Lower lobe of right lung (tissue), 2 donors: Measurements from ENCODE around the gene TMIGD2. TPM values are rescaled to one million over a fixed set of nuclear protein-coding genes. Genes with fewer than 3 reads are reported as not detected.

Experiments used
- ATAC-seq, 2 donors: fragments of 200-7000 bp; cut with Tn5 transposase; one replicate each; pipeline ENCODE4 v1.9.1; 2020 to 2022; ENCODE audit warnings: mild to moderate bottlenecking in 2 of 2, moderate library complexity in 2 of 2
- DNase-seq: peaks from one replicate; pipeline ENCODE4 v3.0.0-alpha.2; 2020
- H3K27ac ChIP-seq: fragments of 200-600 bp; one replicate; pipeline ENCODE4 v1.8.0; 2022
- H3K27me3 ChIP-seq: fragments of 200-600 bp; one replicate; pipeline ENCODE4 v1.8.0; 2022; ENCODE audit warnings: low read depth
- H3K36me3 ChIP-seq: fragments of 200-600 bp; one replicate; pipeline ENCODE4 v1.8.0; 2022; ENCODE audit warnings: mild to moderate bottlenecking
- H3K4me1 ChIP-seq: fragments of 200-600 bp; one replicate; pipeline ENCODE4 v1.8.0; 2022
- H3K4me3 ChIP-seq: fragments of 200-600 bp; one replicate; pipeline ENCODE4 v1.8.0; 2022; ENCODE audit warnings: mild to moderate bottlenecking
- H3K9me3 ChIP-seq: fragments of 200-600 bp; one replicate; pipeline ENCODE4 v1.8.0; 2022
- intact Hi-C: fragments of 100-400 bp; cut with DNase I; formaldehyde crosslinking; loops from one replicate; pipeline ENCODE4 v1.11.0; 2022
- total RNA-seq: library from RNA; stranded (reverse); fragmentation: NEBNext Ultra II Directional; extraction: Animal tissue kit (Norgen Biotek cat#: 25700); gene quantifications from one replicate; pipeline ENCODE4 v1.2.1, GENCODE V29; 2021
- TF ChIP-seq, protein P1 (sequence below): fragments of 200-600 bp; IDR thresholded peaks from one replicate; pipeline ENCODE4 v1.8.0; 2022; ENCODE audit warnings: antibody characterized with exemption, mild to moderate bottlenecking
- donor health status: DM: no; HTN: yes; CAD: no; lungs with severe emphysema.

TMIGD2 gene
- total RNA-seq, 1 donor from 2014 or later, result 1.7 TPM

- Histone ChIP-seq H3K4me1 (peaks cover 13% of the 10 kb centered on the region), H3K9me3 (no peaks in the 10 kb centered on the region), H3K27ac (no peak overlapping the region), H3K36me3 (peaks cover 15% of the 10 kb centered on the region), H3K27me3 (no peaks in the 10 kb centered on the region), H3K4me3 (no peak overlapping the region)
- intact Hi-C loops, result no loop called here
- TF ChIP-seq, protein P1, sequence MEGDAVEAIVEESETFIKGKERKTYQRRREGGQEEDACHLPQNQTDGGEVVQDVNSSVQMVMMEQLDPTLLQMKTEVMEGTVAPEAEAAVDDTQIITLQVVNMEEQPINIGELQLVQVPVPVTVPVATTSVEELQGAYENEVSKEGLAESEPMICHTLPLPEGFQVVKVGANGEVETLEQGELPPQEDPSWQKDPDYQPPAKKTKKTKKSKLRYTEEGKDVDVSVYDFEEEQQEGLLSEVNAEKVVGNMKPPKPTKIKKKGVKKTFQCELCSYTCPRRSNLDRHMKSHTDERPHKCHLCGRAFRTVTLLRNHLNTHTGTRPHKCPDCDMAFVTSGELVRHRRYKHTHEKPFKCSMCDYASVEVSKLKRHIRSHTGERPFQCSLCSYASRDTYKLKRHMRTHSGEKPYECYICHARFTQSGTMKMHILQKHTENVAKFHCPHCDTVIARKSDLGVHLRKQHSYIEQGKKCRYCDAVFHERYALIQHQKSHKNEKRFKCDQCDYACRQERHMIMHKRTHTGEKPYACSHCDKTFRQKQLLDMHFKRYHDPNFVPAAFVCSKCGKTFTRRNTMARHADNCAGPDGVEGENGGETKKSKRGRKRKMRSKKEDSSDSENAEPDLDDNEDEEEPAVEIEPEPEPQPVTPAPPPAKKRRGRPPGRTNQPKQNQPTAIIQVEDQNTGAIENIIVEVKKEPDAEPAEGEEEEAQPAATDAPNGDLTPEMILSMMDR, result no peak
- no peak for ATAC-seq
- DNase-seq, result no peak
Measured at GRCh38 chr19:4345342-4346019, 43.3 kb upstream of the TMIGD2 start.

GRCh38 chr19:4343370-4344307 is 41.5 kb upstream of the TMIGD2 start, which contains the start of gene MPND:
MPND (plus strand) TSS chr19:4343562; CDS start chr19:4343594, 32 bp downstream.
- H3K27me3 ChIP-seq, result no peaks in the 10 kb centered on the region
- H3K27ac ChIP-seq, result peak within 1 kb of the TSS; percentile 91
- H3K4me3 ChIP-seq, result peak within 1 kb of the TSS; percentile 89
- ATAC-seq, result peak; percentile 92 to 93
- peaks cover 15% of the 10 kb centered on the region for H3K36me3 ChIP-seq
- DNase-seq, result peak; percentile 96
- intact Hi-C loops, result no loop called here
- H3K9me3 ChIP-seq, result no peaks in the 10 kb centered on the region
- TF ChIP-seq, protein P1, result no peak
- peaks cover 19% of the 10 kb centered on the region for H3K4me1 ChIP-seq

GRCh38 chr19:4342615-4343369 is 40.6 kb upstream of the TMIGD2 start:
- Histone ChIP-seq H3K9me3 (no peaks in the 10 kb centered on the region), H3K27me3 (no peaks in the 10 kb centered on the region), H3K4me1 (peaks cover 25% of the 10 kb centered on the region), H3K4me3 (peak overlapping the region; percentile 89), H3K27ac (peak overlapping the region; percentile 91), H3K36me3 (peaks cover 12% of the 10 kb centered on the region)
- peak; percentile 96 for DNase-seq
- TF ChIP-seq, protein P1, result peak; percentile 46
- peak; percentile 95 to 96 for ATAC-seq
- intact Hi-C loops, result no loop called here

GRCh38 chr19:4342314-4342614 is 40.1 kb upstream of the TMIGD2 start:
- no peak for DNase-seq
- no peaks in the 10 kb centered on the region for H3K27me3 ChIP-seq
- H3K36me3 ChIP-seq, result peaks cover 8% of the 10 kb centered on the region
- peak overlapping the region; percentile 90 for H3K27ac ChIP-seq
- intact Hi-C loops, result no loop called here
- H3K4me1 ChIP-seq, result peaks cover 26% of the 10 kb centered on the region
- peak; percentile 1 to 11 for ATAC-seq
- no peaks in the 10 kb centered on the region for H3K9me3 ChIP-seq
- TF ChIP-seq, protein P1, result no peak
- peak overlapping the region; percentile 89 for H3K4me3 ChIP-seq
